NCI-H82 treated with DMSO at 0.1 percent for 48 hours (cell line): ENCODE measurements around the gene XPOT.

Experiments used
- DNase-seq: peaks from one replicate; lab custom pipeline; 2025; ENCODE audit not compliant: unreplicated experiment; lab: John Stamatoyannopoulos, UW

The XPOT gene

DNA sequence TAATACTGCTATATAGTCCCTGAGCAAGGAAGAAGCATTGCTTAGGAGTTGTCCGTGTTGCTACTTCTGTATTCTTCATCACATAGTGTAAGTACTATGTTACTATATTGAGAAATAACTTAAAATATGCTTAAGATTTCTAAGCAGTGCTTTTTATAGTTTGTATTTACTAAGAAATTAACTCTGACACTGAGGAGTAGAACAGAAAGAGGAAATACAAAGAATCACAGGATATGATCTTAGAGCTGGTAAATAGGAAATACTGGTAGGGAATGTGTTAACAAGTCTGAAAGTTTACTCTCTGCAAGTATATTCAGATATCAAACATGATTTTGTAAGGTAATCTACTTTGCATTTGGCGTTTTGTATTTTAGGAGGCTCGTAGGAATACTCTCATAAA is 15.5 kb downstream of the XPOT start:
- no peak for DNase-seq

DNA sequence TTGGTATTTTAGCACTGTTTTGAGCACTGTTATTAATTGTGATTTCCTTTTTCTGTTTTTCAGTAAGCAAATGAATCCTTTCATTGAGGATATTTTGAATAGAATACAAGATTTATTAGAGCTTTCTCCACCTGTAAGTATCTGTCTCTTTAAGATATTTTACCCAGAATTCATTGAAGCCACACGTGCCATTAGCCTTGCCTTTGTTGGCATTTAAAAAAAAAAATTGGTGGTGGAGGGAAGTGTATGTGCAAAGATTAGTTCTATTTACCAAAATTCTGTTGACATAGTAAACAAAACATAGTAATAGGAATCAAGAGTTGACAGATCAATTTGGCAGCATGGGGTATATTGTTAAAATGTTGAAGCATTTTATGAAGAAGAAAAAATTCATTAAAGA is 23.8 kb downstream of the XPOT start:
- DNase-seq: no peak

DNA sequence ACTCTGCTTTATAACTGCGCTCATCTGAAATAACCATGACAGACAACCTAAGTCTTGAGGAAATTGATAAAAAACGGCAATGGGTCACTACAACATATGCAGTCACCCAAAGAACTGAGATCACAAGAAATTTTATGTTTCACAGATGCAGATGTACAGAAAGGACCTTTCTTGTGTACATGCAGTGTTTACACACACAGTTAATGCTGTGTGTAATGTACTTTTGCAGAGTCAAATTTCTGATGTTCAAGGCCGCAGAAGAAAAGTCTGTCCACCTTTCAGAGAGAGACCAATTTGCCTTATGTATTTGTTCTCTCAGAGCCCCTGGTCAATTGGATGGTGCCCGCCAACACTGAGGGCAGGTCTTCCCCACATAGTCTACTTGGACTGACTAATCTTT is 24.8 kb downstream of the XPOT start:
- DNase-seq: no peak

DNA sequence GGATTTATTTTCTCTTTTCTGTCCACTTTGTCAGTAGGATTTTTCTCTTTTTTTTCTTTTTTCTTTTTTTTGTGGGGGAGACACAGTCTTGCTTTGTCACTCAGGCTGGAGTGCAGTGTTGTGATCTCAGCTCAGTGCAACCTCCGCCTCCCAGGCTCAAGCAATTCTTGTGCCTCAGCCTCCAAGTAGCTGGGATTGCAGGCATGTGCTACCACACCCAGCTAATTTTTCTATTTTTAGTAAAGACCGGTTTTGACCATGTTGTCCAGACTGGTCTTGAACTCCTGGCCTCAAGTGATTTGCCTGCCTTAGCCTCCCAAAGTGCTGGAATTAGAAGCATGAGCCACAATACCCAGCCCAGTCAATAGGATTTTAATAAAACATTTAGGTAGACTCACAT is 26.7 kb downstream of the XPOT start:
- DNase-seq: no peak

DNA sequence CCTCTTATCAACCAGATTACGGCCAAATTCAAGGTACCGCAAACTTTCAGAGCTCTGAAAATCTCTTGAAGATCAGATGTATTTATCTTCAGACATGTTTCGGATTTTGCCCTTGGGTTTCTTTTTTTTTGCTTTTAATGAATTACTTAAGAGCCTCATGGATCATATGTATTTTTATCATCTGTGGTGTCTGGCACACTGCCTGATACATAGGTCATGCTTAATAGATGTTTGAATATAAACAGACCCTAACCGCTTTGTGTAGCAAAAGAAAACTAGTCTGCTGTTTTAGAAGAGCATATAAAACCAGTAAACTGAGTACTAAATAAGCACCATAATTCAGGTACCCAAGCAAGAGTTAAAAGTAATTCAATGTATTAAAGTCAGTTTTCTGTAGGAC is 27.6 kb downstream of the XPOT start:
- no peak for DNase-seq

DNA sequence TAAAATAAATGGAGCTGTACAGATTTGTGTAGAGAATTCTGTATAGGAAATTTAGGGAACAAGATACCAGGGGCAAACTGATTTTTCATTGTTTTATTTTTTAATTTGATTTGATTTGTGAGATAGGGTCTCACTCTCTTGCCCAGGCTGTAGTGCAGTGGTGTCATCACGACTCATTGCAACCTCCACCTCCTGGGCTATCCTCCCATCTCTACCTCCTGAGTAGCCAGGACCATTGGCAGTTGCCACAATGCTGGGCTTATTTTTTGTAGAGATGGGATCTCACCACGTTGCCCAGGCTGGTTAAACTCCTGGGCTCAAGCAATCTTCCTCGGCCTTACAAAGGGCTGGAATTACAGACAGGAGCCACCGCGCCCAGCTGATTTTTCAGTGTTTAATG is 29.7 kb downstream of the XPOT start:
- no peak for DNase-seq

GRCh38 chr12:64440100-64440499 is 35.9 kb downstream of the XPOT start:
- no peak for DNase-seq

- DNase-seq: no peak
These were observed 41.3 kb downstream of the XPOT start for GRCh38 chr12:64445490-64445889.

- DNase-seq: no peak
These were observed 42.1 kb downstream of the XPOT start for GRCh38 chr12:64446295-64446694.

GRCh38 chr12:64450057-64450640 is 46.0 kb downstream of the XPOT start:
- no peak for DNase-seq

DNA sequence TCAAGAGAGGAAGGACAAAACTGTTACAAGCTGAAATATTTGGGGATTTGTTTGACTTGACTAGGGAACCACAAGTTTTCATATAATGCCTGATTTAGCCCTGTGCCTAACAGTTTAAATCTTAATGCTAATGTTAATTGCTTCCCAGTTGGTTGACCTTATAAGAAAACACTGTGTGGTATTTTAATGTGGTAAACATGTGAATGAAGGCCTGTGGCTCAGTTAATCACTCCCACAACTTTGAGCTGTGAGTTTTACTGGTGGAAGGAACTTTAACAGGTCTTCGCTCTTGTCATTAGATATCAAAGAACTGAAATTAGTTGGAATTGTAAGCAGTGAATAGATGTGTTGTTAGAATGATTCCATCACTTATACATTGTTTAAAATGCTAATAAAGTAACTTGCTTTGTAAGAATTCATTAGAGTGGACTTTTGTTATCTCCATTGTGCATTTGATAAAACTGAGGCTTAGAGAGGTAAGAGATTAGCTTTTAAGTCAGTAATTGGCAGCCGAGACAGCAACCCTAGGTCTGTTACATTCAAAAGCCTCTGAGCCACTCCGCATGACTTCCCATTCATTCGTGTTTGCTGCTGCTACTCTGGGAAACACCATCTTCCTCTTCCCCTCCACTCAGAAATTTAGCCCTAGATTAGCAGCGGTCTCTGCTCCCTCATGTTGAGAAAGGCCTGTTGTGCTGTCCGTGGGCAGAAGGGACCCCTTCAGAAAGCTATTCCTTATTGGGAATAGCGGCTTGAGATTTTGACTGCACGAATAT is 46.7 kb downstream of the XPOT start:
- peak; percentile 64 for DNase-seq

DNA sequence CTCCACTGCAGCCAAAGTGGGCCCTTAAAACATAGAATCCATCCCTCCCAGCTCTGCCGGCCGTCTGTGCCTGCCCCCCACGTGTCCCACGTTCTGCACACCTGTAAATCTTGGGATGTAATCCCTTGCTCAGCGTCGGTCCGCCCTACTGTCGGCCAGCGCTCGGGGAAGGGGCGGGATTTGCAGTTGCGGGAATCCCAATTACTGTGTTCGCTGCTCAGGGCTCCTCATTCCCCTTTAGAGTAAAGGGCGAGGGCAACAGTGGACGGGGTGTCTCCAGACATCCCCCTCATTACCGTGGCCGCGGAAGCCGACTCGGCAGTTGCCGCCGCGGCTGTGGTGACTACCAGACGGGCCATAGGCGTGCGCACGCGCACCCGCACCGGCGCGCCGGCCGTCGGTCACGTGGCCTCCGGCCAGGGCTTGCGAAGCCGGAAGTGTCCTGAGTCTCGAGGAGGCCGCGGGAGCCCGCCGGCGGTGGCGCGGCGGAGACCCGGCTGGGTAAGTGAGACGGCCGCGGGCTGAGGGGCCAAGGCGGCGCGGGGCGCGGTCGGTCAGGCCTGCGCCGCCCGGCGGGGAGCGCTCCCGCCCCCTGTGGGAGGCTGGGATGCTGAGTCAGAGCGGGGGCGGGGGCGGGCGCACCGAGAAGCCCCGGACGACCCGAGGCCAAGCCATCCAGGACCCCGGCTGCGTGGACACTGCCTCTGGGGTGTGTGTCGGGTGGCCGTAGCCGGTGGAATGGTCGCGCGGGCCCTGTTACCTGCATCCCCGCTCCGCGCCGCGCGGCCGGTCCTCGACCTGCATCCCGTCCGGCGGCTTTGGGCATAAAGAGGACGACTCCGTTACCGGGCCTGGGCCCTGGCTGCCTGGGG is 47.7 kb downstream of the XPOT start, which contains the start of gene TBK1:
TSS of gene TBK1 (plus strand) at position 434 of the 872 bp plus-strand sequence. CDS start 3,751 bp downstream, outside the sequence.
- DNase-seq: peak; percentile 51

GRCh38 chr12:64452559-64453329 is 48.6 kb downstream of the XPOT start:
- DNase-seq: no peak

DNA sequence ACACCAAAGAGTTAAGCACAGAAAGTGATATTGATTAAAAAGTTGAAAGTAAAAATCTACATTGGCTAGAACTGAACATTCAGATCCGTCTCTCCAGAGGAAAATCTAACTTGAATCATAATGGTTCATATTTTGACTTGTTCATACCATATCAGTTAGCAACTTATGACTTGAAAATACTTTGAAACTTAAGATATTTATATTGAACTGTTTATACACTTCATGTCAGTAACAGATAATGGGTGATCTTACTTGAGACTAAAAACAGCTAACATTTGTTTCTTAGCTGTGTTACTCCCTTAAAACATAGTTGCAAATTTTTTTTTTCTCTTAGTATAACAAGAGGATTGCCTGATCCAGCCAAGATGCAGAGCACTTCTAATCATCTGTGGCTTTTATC is 51.3 kb downstream of the XPOT start:
- no peak for DNase-seq

DNA sequence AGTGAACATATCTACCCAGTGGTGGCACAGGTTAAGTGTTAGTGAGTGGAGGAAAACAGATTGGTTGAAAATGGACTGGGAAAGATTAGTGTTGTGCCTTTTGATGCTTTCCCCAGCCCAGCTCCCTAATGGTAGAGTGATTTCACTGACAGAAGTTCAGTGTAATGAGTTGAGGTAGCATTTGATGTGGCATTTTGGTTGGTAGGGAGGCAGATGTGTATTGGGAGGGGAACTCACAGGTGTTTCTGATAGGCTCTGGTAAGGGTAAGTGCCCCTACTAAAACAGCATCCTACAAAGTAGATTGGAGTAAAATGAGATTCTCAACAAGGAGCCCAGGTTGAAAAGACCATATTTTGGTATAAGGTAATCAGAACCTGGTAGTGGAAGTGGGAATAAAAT is 51.9 kb downstream of the XPOT start:
- DNase-seq: no peak

DNA sequence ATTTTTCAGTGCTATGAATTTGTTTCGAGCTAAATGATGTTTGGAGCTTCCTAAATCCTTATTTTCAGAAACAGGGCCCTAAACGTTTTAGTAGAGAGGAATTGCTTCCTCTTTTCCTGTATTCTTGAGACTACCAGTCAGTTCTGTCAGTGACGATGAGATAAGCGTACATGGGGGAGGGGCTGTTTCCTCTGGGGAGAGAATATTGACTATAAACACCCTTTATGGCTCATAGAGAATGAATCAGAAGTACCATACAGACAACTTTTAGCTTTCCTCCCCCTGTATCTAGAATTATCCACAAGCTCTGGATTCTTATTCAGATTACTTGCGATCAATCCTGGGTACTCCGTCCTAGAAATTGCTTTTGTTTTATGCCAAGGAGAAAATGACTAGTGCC is 52.8 kb downstream of the XPOT start:
- DNase-seq: no peak

DNA sequence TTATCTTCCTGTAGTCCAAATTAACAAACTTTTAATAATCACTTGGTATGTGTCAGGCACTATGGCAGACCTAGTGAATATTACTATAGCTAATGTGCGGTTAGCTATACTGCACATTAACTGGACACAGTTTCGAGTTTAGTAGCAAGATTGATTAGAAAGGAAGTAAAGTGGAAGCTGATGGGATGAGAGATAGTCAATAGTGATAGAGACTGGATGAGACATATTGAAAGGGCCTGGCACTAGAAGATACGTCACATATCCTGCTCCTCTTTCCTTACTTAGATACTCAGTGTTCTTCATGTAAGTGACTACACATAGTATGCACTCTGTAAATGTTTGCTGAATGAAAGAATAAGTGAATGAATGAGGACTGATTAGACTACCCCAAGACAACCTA is 53.3 kb downstream of the XPOT start:
- DNase-seq: no peak

GRCh38 chr12:64457923-64458322 is 53.7 kb downstream of the XPOT start:
- DNase-seq: no peak

DNA sequence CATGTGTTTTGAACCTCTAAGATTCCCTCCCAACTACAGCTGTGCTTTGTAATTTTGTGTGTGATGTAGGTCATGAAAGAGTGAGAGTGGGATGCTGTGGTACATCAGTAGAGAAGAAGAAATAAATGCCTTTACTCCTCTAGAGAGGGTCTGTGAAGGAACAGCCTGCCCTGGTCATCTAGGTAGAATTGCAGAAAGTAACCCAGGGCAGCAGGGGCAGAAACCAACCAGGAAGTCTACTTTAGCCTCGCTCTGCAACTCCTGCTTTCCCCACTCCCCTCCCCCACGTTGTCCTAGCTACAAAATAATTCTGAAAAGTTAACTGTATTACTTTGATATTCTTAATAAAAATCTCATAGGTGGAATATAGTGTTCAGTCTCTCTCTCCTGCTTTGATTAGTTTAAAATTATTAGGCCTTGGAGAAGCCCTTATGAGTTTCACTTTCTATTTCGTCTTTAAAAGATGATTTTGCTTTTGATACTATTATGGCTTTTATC is 55.3 kb downstream of the XPOT start:
- DNase-seq: no peak

DNA sequence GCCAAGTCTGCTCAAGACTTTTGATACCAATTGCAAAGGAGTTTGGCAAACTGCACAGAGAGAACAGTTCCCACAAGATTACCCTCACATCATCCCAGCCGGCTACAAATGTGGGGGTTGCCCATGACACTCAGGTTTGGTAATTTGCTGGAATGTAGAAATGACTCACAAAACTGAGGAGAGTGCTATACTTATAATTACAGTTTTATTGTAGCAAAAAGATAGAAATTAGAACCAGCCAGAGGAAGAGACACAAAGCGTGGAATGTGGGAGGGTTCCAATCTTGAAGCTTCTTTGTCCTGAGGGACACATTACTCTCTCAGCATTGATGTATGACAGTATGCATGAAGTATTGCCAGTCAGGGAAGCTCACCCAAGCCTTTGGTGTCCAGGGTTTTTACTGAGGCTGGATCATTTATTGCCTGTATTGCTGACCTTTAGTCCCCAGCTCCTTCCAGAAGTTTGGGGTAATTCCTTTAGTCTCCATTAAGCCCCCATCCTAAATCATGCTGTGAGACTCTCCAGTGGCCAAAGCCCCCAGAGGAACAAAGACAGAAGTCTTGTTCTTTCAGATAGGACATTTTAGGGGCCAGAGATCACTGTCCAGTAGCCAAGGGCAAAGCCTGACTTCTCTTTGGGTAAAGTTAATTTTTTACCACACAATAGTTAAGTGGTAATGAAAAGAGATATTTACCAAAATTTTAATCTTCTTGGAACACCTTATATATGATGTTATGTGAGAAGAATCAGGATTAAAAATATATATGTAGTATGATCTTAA is 57.6 kb downstream of the XPOT start:
- no peak for DNase-seq
